GM23338 (cell line): ENCODE results near the gene WBP2NL. TPM values are rescaled to one million over a fixed set of nuclear protein-coding genes. Genes with fewer than 3 reads are reported as not detected.

Experiments
- ATAC-seq: fragments of 200-7000 bp; cut with Tn5 transposase; 3 replicates; pipeline ENCODE4 v1.9.1; 2020
- DNase-seq: peaks from one replicate; pipeline ENCODE4 v3.0.0-alpha.2; 2015; ENCODE audit warnings: low spot score
- H2AFZ ChIP-seq: fragments of 200-600 bp; sonication (generic); 2 replicates; pipeline ENCODE4 v1.8.0; 2016; ENCODE audit warnings: antibody characterized with exemption, mild to moderate bottlenecking, moderate library complexity
- H3F3A ChIP-seq: fragments of 200-600 bp; sonication (generic); replicated peaks from 2 replicates; pipeline ENCODE4 v1.8.0; 2017; ENCODE audit warnings: antibody characterized with exemption, mixed run types, low read depth
- H3K27ac ChIP-seq: fragments of 200-600 bp; sonication (generic); 2 replicates; pipeline ENCODE4 v1.6.1; 2016; ENCODE audit warnings: low read depth
- H3K27me3 ChIP-seq: fragments of 200-600 bp; sonication (generic); 2 replicates; pipeline ENCODE4 v1.8.0; 2016; ENCODE audit warnings: mild to moderate bottlenecking, mixed run types, moderate library complexity; ENCODE audit not compliant: insufficient read depth
- H3K36me3 ChIP-seq: fragments of 200-600 bp; sonication (generic); 2 replicates; pipeline ENCODE4 v1.8.0; 2016; ENCODE audit warnings: mild to moderate bottlenecking; ENCODE audit not compliant: insufficient read depth
- H3K4me1 ChIP-seq: fragments of 200-600 bp; sonication (generic); 2 replicates; pipeline ENCODE4 v1.8.0; 2016; ENCODE audit warnings: mild to moderate bottlenecking, moderate library complexity; ENCODE audit not compliant: insufficient read depth
- H3K4me2 ChIP-seq: fragments of 200-600 bp; sonication (generic); 2 replicates; pipeline ENCODE4 v1.7.1; 2017; ENCODE audit warnings: mixed run types
- H3K4me3 ChIP-seq: fragments of 200-600 bp; sonication (generic); 2 replicates; pipeline ENCODE4 v1.6.1; 2016; ENCODE audit warnings: mixed run types
- H3K79me2 ChIP-seq: fragments of 200-600 bp; sonication (generic); replicated peaks from 2 replicates; pipeline ENCODE4 v1.8.0; 2017; ENCODE audit warnings: mild to moderate bottlenecking; ENCODE audit not compliant: insufficient read depth
- H3K9me2 ChIP-seq: fragments of 200-600 bp; sonication (generic); 2 replicates; pipeline ENCODE4 v1.8.0; 2017; ENCODE audit not compliant: insufficient read depth
- H4K20me1 ChIP-seq: fragments of 200-600 bp; sonication (generic); replicated peaks from 2 replicates; pipeline ENCODE4 v1.8.0; 2017; ENCODE audit warnings: mild to moderate bottlenecking; ENCODE audit not compliant: insufficient read depth
- H3K27ac Mint-ChIP-seq: 2 replicates; pipeline ENCODE4 v1.8.0; 2020; ENCODE audit warnings: inconsistent platforms, mild to moderate bottlenecking, moderate library complexity, mixed read lengths
- H3K27me3 Mint-ChIP-seq: 3 replicates; pipeline ENCODE4 v1.8.0; 2022; ENCODE audit warnings: low read depth, mild to moderate bottlenecking, moderate library complexity, mixed read lengths, inconsistent platforms; ENCODE audit not compliant: insufficient read depth, poor library complexity
- H3K36me3 Mint-ChIP-seq: 3 replicates; pipeline ENCODE4 v1.8.0; 2021; ENCODE audit warnings: low read depth, mild to moderate bottlenecking, inconsistent platforms, moderate library complexity, mixed read lengths
- H3K4me1 Mint-ChIP-seq: 3 replicates; pipeline ENCODE4 v1.8.0; 2020; ENCODE audit warnings: mild to moderate bottlenecking, inconsistent platforms, mixed read lengths
- H3K4me3 Mint-ChIP-seq: 3 replicates; pipeline ENCODE4 v1.8.0; 2021; ENCODE audit warnings: moderate library complexity, mild to moderate bottlenecking, inconsistent platforms, mixed read lengths
- H3K9me3 Mint-ChIP-seq: 3 replicates; pipeline ENCODE4 v1.8.0; 2020; ENCODE audit warnings: moderate library complexity, mild to moderate bottlenecking, inconsistent platforms, mixed read lengths
- EZH2phosphoT487 ChIP-seq: fragments of 200-600 bp; sonication (generic); IDR thresholded peaks from one replicate; pipeline ENCODE4 v1.8.1; 2018; ENCODE audit warnings: antibody characterized with exemption; ENCODE audit not compliant: unreplicated experiment
- JUNB ChIP-seq: IDR thresholded peaks from one replicate; pipeline ENCODE4 v1.6.1; 2016; ENCODE audit warnings: antibody characterized with exemption; ENCODE audit not compliant: unreplicated experiment
- NANOG ChIP-seq: IDR thresholded peaks from 2 replicates; pipeline ENCODE4 v1.6.1; 2016; ENCODE audit warnings: antibody characterized with exemption, borderline replicate concordance
- STAT1 ChIP-seq: IDR thresholded peaks from one replicate; pipeline ENCODE4 v1.6.1; 2016; ENCODE audit warnings: antibody characterized with exemption; ENCODE audit not compliant: unreplicated experiment
- ZNF114 ChIP-seq: fragments of 250-450 bp; sonication (Bioruptor Pico); IDR thresholded peaks from 2 replicates; pipeline ENCODE4 v1.5.0; 2020; ENCODE audit warnings: mild to moderate bottlenecking, moderate library complexity
- polyA plus RNA-seq: library from polyadenylated mRNA; unstranded; fragments of >200 nt; fragmentation: Nextera tagmentation; extraction: Ambion mirVana; gene quantifications from 2 replicates; pipeline ENCODE4 v1.2.1, GENCODE V29; 2016
- total RNA-seq: library from RNA; depleted of rRNA; stranded (reverse); fragments of >200 nt; shearing (Covaris generic); gene quantifications from 2 replicates; pipeline ENCODE4 v1.2.3, GENCODE V29; 2014
- TF ChIP-seq, protein P1 (sequence below): IDR thresholded peaks from 2 replicates; pipeline ENCODE4 v1.6.1; 2016; ENCODE audit warnings: antibody characterized with exemption
- TF ChIP-seq, protein P2 (sequence below), 2 experiments: fragments of 200-600 bp in 1 of 2; sonication (generic) in 1 of 2; conservative IDR thresholded peaks; 2 replicates each; pipeline versions ENCODE4 v1.5.1 to v1.6.1; 2016 to 2017; ENCODE audit warnings: antibody characterized with exemption in 2 of 2, low read depth in 2 of 2, mild to moderate bottlenecking in 2 of 2, moderate library complexity in 1 of 2
- TF ChIP-seq, protein P3 (sequence below): fragments of 250-450 bp; sonication (Bioruptor Pico); IDR thresholded peaks from 2 replicates; pipeline ENCODE4 v1.5.0; 2020; ENCODE audit warnings: mild to moderate bottlenecking, moderate library complexity
- TF ChIP-seq, protein P4 (sequence below): IDR thresholded peaks from one replicate; pipeline ENCODE4 v1.6.1; 2018; ENCODE audit warnings: antibody characterized with exemption; ENCODE audit not compliant: unreplicated experiment

WBP2NL gene
- total and polyA plus RNA-seq, 2 experiments from 2014 or later = 0.14 TPM; not detected in 1

DNA sequence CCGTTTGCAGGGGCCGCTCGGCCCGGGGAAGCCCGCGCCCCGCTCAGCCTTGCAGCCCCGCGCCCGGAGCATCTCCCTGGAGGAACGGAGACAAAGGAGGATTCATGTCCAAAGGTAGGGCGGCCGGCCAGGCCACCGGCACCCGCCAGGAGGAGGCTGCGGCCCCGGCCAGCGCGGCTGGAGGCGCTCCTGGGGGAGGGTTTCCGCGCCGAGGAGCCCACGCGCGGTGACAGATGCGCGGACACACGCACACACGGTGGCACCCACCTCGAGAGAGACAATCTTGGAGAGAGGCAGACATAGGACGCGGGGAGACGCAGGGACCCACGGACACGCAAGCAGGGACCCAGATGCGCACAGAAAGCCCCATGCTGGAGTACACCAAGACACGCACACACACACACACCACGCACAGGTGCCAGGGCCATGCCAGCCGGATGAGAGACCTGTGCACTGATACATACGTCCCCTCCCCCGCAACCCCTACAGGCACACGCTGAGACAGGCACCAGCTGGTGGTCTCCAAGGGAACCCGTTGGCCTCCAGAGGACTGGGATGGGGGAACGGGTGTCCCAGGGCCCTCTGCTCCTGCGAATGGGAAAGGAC lies 21.5 kb upstream of the WBP2NL start:
- DNase-seq = peak; percentile 72

More for the DNA sequence above, 21.5 kb upstream of the WBP2NL start:
- no peak for TF ChIP-seq ZNF114 (CRISPR knock-in tag)
- TF ChIP-seq, protein P1, sequence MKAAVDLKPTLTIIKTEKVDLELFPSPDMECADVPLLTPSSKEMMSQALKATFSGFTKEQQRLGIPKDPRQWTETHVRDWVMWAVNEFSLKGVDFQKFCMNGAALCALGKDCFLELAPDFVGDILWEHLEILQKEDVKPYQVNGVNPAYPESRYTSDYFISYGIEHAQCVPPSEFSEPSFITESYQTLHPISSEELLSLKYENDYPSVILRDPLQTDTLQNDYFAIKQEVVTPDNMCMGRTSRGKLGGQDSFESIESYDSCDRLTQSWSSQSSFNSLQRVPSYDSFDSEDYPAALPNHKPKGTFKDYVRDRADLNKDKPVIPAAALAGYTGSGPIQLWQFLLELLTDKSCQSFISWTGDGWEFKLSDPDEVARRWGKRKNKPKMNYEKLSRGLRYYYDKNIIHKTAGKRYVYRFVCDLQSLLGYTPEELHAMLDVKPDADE = no peak
- no peak for TF ChIP-seq STAT1
- TF ChIP-seq, protein P2, sequence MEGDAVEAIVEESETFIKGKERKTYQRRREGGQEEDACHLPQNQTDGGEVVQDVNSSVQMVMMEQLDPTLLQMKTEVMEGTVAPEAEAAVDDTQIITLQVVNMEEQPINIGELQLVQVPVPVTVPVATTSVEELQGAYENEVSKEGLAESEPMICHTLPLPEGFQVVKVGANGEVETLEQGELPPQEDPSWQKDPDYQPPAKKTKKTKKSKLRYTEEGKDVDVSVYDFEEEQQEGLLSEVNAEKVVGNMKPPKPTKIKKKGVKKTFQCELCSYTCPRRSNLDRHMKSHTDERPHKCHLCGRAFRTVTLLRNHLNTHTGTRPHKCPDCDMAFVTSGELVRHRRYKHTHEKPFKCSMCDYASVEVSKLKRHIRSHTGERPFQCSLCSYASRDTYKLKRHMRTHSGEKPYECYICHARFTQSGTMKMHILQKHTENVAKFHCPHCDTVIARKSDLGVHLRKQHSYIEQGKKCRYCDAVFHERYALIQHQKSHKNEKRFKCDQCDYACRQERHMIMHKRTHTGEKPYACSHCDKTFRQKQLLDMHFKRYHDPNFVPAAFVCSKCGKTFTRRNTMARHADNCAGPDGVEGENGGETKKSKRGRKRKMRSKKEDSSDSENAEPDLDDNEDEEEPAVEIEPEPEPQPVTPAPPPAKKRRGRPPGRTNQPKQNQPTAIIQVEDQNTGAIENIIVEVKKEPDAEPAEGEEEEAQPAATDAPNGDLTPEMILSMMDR (conservative IDR thresholded peaks at IDR 0.05; ENCODE audit: low read depth in 2 of 2) = no peak
- no peak for TF ChIP-seq JUNB
- no peak for TF ChIP-seq EZH2phosphoT487
- TF ChIP-seq, protein P3, sequence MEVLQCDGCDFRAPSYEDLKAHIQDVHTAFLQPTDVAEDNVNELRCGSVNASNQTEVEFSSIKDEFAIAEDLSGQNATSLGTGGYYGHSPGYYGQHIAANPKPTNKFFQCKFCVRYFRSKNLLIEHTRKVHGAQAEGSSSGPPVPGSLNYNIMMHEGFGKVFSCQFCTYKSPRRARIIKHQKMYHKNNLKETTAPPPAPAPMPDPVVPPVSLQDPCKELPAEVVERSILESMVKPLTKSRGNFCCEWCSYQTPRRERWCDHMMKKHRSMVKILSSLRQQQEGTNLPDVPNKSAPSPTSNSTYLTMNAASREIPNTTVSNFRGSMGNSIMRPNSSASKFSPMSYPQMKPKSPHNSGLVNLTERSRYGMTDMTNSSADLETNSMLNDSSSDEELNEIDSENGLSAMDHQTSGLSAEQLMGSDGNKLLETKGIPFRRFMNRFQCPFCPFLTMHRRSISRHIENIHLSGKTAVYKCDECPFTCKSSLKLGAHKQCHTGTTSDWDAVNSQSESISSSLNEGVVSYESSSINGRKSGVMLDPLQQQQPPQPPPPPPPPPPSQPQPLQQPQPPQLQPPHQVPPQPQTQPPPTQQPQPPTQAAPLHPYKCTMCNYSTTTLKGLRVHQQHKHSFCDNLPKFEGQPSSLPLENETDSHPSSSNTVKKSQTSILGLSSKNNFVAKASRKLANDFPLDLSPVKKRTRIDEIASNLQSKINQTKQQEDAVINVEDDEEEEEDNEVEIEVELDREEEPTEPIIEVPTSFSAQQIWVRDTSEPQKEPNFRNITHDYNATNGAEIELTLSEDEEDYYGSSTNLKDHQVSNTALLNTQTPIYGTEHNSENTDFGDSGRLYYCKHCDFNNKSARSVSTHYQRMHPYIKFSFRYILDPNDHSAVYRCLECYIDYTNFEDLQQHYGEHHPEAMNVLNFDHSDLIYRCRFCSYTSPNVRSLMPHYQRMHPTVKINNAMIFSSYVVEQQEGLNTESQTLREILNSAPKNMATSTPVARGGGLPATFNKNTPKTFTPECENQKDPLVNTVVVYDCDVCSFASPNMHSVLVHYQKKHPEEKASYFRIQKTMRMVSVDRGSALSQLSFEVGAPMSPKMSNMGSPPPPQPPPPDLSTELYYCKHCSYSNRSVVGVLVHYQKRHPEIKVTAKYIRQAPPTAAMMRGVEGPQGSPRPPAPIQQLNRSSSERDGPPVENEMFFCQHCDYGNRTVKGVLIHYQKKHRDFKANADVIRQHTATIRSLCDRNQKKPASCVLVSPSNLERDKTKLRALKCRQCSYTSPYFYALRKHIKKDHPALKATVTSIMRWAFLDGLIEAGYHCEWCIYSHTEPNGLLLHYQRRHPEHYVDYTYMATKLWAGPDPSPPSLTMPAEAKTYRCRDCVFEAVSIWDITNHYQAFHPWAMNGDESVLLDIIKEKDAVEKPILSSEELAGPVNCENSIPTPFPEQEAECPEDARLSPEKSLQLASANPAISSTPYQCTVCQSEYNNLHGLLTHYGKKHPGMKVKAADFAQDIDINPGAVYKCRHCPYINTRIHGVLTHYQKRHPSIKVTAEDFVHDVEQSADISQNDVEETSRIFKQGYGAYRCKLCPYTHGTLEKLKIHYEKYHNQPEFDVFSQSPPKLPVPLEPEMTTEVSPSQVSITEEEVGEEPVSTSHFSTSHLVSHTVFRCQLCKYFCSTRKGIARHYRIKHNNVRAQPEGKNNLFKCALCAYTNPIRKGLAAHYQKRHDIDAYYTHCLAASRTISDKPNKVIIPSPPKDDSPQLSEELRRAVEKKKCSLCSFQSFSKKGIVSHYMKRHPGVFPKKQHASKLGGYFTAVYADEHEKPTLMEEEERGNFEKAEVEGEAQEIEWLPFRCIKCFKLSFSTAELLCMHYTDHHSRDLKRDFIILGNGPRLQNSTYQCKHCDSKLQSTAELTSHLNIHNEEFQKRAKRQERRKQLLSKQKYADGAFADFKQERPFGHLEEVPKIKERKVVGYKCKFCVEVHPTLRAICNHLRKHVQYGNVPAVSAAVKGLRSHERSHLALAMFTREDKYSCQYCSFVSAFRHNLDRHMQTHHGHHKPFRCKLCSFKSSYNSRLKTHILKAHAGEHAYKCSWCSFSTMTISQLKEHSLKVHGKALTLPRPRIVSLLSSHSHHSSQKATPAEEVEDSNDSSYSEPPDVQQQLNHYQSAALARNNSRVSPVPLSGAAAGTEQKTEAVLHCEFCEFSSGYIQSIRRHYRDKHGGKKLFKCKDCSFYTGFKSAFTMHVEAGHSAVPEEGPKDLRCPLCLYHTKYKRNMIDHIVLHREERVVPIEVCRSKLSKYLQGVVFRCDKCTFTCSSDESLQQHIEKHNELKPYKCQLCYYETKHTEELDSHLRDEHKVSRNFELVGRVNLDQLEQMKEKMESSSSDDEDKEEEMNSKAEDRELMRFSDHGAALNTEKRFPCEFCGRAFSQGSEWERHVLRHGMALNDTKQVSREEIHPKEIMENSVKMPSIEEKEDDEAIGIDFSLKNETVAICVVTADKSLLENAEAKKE (CRISPR knock-in tag) = no peak
- TF ChIP-seq, protein P4, sequence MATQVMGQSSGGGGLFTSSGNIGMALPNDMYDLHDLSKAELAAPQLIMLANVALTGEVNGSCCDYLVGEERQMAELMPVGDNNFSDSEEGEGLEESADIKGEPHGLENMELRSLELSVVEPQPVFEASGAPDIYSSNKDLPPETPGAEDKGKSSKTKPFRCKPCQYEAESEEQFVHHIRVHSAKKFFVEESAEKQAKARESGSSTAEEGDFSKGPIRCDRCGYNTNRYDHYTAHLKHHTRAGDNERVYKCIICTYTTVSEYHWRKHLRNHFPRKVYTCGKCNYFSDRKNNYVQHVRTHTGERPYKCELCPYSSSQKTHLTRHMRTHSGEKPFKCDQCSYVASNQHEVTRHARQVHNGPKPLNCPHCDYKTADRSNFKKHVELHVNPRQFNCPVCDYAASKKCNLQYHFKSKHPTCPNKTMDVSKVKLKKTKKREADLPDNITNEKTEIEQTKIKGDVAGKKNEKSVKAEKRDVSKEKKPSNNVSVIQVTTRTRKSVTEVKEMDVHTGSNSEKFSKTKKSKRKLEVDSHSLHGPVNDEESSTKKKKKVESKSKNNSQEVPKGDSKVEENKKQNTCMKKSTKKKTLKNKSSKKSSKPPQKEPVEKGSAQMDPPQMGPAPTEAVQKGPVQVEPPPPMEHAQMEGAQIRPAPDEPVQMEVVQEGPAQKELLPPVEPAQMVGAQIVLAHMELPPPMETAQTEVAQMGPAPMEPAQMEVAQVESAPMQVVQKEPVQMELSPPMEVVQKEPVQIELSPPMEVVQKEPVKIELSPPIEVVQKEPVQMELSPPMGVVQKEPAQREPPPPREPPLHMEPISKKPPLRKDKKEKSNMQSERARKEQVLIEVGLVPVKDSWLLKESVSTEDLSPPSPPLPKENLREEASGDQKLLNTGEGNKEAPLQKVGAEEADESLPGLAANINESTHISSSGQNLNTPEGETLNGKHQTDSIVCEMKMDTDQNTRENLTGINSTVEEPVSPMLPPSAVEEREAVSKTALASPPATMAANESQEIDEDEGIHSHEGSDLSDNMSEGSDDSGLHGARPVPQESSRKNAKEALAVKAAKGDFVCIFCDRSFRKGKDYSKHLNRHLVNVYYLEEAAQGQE = no peak
- no peak for TF ChIP-seq NANOG
- peaks cover 37% of the 10 kb centered on the region for H3K27me3 ChIP-seq
- H3K9me2 ChIP-seq = no peaks in the 10 kb centered on the region
- peak overlapping the region; percentile 80 for H3K4me3 ChIP-seq
- Mint-ChIP-seq H3K4me3 (peak overlapping the region; percentile 75), H3K27me3 (peaks cover 33% of the 10 kb centered on the region), H3K4me1 (peaks cover 17% of the 10 kb centered on the region), H3K27ac (no peak overlapping the region), H3K9me3 (no peaks in the 10 kb centered on the region), H3K36me3 (peaks cover 2% of the 10 kb centered on the region; the same call in 1 of the 3 replicates)
- peak; percentile 67 for ATAC-seq
- 0 out of 2 replicates have a peak, but pooled peaks cover 4% of the 10 kb centered on the region for H3F3A ChIP-seq
- H3K36me3 ChIP-seq = no peaks in the 10 kb centered on the region
- no peak overlapping the region for H3K27ac ChIP-seq
- peak overlapping the region; percentile 97 for H2AFZ ChIP-seq
- H3K4me1 ChIP-seq = peaks cover 15% of the 10 kb centered on the region
- peak overlapping the region; percentile 90 for H3K4me2 ChIP-seq
- H3K79me2 ChIP-seq = no peaks in the 10 kb centered on the region
- H4K20me1 ChIP-seq = no peaks in the 10 kb centered on the region; the same call in 1 of the 2 replicates
